ENCODE results near the gene CDKN2C.
A peak's percentile ranks its signal among the peaks of the same experiment; 100 is the strongest.

Gene CDKN2C

DNA sequence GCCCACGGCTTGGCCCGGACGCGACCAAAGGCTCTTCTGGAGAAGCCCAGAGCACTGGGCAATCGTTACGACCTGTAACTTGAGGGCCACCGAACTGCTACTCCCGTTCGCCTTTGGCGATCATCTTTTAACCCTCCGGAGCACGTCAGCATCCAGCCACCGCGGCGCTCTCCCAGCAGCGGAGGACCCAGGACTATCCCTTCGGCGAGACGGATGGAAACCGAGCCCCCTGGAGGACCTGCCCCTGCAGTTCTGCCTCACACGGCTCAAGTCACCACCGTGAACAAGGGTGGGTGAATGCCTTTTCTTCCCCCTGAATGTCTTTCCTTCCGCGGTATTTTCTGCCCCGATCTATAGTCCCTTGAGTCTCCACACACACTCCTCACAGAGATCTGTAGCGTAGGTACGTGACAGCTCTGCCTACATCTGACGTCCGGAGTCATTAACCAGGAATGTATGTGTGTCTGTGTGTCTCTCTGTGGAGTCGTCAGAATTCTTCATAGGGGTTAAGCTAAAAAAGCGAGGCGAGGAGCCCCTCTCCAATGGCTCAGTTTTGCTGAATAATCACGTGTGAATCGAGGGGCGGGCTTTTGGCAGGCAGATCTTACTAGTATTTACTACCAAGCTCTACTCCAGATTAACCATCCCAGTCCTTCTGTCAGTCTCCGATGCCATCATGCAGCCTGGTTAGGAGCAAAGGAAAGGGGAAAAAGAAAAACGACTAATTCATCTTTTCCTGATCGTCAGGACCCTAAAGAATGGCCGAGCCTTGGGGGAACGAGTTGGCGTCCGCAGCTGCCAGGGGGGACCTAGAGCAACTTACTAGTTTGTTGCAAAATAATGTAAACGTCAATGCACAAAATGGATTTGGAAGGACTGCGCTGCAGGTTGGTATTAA lies at the start of gene CDKN2C:
CDKN2C (plus strand) TSS at position 635 of the 898 bp plus-strand sequence; CDS start at position 759, 124 bp downstream.
- Histone ChIP-seq H3K36me3 (ENCODE audit: control insufficient read depth in 2 of 2, insufficient read depth in 1 of 2, low read length in 2 of 2) (peaks cover 0 to 2% of the 10 kb centered on the region in 2 experiments; a peak in 1 of 3 replicates), H3K4me3 (ENCODE audit: low read depth, low read length) (peak within 1 kb of the TSS; percentile 91)
- POLR2A ChIA-PET, result interaction anchor here (0.8 to 4.6 kb wide), 17 partner anchors 10 to 759 kb away, joined by 3 to 157 read pairs (median 4); partner anchors contain the start of genes FAF1 and TTC39A
- peak; percentile 78 for TF ChIP-seq ZNF600 (tag by site-specific recombination; IDR thresholded peaks at IDR 0.05)
- no peak; the same call in none of the 2 replicates for TF ChIP-seq ZSCAN30 (tag by site-specific recombination; IDR thresholded peaks at IDR 0.05)
- TF ChIP-seq, protein P1, sequence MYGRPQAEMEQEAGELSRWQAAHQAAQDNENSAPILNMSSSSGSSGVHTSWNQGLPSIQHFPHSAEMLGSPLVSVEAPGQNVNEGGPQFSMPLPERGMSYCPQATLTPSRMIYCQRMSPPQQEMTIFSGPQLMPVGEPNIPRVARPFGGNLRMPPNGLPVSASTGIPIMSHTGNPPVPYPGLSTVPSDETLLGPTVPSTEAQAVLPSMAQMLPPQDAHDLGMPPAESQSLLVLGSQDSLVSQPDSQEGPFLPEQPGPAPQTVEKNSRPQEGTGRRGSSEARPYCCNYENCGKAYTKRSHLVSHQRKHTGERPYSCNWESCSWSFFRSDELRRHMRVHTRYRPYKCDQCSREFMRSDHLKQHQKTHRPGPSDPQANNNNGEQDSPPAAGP (tag by site-specific recombination; IDR thresholded peaks at IDR 0.05), result peak; percentile 59; the same call in 1 of the 2 replicates
- TF ChIP-seq, protein P2, sequence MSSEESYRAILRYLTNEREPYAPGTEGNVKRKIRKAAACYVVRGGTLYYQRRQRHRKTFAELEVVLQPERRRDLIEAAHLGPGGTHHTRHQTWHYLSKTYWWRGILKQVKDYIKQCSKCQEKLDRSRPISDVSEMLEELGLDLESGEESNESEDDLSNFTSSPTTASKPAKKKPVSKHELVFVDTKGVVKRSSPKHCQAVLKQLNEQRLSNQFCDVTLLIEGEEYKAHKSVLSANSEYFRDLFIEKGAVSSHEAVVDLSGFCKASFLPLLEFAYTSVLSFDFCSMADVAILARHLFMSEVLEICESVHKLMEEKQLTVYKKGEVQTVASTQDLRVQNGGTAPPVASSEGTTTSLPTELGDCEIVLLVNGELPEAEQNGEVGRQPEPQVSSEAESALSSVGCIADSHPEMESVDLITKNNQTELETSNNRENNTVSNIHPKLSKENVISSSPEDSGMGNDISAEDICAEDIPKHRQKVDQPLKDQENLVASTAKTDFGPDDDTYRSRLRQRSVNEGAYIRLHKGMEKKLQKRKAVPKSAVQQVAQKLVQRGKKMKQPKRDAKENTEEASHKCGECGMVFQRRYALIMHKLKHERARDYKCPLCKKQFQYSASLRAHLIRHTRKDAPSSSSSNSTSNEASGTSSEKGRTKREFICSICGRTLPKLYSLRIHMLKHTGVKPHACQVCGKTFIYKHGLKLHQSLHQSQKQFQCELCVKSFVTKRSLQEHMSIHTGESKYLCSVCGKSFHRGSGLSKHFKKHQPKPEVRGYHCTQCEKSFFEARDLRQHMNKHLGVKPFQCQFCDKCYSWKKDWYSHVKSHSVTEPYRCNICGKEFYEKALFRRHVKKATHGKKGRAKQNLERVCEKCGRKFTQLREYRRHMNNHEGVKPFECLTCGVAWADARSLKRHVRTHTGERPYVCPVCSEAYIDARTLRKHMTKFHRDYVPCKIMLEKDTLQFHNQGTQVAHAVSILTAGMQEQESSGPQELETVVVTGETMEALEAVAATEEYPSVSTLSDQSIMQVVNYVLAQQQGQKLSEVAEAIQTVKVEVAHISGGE (tag by site-specific recombination; conservative IDR thresholded peaks at IDR 0.05; ENCODE audit: low read depth), result peak; percentile 43; the same call in 1 of the 2 replicates
- TF ChIP-seq, protein P3, sequence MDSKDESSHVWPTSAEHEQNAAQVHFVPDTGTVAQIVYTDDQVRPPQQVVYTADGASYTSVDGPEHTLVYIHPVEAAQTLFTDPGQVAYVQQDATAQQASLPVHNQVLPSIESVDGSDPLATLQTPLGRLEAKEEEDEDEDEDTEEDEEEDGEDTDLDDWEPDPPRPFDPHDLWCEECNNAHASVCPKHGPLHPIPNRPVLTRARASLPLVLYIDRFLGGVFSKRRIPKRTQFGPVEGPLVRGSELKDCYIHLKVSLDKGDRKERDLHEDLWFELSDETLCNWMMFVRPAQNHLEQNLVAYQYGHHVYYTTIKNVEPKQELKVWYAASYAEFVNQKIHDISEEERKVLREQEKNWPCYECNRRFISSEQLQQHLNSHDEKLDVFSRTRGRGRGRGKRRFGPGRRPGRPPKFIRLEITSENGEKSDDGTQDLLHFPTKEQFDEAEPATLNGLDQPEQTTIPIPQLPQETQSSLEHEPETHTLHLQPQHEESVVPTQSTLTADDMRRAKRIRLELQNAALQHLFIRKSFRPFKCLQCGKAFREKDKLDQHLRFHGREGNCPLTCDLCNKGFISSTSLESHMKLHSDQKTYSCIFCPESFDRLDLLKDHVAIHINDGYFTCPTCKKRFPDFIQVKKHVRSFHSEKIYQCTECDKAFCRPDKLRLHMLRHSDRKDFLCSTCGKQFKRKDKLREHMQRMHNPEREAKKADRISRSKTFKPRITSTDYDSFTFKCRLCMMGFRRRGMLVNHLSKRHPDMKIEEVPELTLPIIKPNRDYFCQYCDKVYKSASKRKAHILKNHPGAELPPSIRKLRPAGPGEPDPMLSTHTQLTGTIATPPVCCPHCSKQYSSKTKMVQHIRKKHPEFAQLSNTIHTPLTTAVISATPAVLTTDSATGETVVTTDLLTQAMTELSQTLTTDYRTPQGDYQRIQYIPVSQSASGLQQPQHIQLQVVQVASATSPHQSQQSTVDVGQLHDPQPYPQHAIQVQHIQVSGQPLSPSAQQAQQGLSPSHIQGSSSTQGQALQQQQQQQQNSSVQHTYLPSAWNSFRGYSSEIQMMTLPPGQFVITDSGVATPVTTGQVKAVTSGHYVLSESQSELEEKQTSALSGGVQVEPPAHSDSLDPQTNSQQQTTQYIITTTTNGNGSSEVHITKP (tag by site-specific recombination; IDR thresholded peaks at IDR 0.05), result peak; percentile 87
- TF ChIP-seq, protein P4, sequence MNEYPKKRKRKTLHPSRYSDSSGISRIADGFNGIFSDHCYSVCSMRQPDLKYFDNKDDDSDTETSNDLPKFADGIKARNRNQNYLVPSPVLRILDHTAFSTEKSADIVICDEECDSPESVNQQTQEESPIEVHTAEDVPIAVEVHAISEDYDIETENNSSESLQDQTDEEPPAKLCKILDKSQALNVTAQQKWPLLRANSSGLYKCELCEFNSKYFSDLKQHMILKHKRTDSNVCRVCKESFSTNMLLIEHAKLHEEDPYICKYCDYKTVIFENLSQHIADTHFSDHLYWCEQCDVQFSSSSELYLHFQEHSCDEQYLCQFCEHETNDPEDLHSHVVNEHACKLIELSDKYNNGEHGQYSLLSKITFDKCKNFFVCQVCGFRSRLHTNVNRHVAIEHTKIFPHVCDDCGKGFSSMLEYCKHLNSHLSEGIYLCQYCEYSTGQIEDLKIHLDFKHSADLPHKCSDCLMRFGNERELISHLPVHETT (tag by site-specific recombination; IDR thresholded peaks at IDR 0.05), result peak; percentile 39; the same call in 1 of the 2 replicates
- TF ChIP-seq, protein P5, sequence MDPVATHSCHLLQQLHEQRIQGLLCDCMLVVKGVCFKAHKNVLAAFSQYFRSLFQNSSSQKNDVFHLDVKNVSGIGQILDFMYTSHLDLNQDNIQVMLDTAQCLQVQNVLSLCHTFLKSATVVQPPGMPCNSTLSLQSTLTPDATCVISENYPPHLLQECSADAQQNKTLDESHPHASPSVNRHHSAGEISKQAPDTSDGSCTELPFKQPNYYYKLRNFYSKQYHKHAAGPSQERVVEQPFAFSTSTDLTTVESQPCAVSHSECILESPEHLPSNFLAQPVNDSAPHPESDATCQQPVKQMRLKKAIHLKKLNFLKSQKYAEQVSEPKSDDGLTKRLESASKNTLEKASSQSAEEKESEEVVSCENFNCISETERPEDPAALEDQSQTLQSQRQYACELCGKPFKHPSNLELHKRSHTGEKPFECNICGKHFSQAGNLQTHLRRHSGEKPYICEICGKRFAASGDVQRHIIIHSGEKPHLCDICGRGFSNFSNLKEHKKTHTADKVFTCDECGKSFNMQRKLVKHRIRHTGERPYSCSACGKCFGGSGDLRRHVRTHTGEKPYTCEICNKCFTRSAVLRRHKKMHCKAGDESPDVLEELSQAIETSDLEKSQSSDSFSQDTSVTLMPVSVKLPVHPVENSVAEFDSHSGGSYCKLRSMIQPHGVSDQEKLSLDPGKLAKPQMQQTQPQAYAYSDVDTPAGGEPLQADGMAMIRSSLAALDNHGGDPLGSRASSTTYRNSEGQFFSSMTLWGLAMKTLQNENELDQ (tag by site-specific recombination; IDR thresholded peaks at IDR 0.05; ENCODE audit: low read depth), result no peak
- TF ChIP-seq ZFP69B (tag by site-specific recombination; IDR thresholded peaks at IDR 0.05), result peak; percentile 79; the same call in 1 of the 2 replicates
- TF ChIP-seq, protein P6, sequence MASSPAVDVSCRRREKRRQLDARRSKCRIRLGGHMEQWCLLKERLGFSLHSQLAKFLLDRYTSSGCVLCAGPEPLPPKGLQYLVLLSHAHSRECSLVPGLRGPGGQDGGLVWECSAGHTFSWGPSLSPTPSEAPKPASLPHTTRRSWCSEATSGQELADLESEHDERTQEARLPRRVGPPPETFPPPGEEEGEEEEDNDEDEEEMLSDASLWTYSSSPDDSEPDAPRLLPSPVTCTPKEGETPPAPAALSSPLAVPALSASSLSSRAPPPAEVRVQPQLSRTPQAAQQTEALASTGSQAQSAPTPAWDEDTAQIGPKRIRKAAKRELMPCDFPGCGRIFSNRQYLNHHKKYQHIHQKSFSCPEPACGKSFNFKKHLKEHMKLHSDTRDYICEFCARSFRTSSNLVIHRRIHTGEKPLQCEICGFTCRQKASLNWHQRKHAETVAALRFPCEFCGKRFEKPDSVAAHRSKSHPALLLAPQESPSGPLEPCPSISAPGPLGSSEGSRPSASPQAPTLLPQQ (tag by site-specific recombination; IDR thresholded peaks at IDR 0.05), result 0 out of 2 replicates have a peak, but pooled peaks have one; percentile 68
- TF ChIP-seq ZSCAN23 (tag by site-specific recombination; IDR thresholded peaks at IDR 0.05), result peak; percentile 15; the same call in 1 of the 2 replicates
- peak; percentile 63; the same call in 1 of the 2 replicates for TF ChIP-seq ZFP37 (tag by site-specific recombination; IDR thresholded peaks at IDR 0.05)
- TF ChIP-seq ZNF391 (tag by site-specific recombination; IDR thresholded peaks at IDR 0.05; ENCODE audit: borderline replicate concordance, low read depth), result 0 out of 2 replicates have a peak, but pooled peaks have one; percentile 43
- TF ChIP-seq, protein P7, sequence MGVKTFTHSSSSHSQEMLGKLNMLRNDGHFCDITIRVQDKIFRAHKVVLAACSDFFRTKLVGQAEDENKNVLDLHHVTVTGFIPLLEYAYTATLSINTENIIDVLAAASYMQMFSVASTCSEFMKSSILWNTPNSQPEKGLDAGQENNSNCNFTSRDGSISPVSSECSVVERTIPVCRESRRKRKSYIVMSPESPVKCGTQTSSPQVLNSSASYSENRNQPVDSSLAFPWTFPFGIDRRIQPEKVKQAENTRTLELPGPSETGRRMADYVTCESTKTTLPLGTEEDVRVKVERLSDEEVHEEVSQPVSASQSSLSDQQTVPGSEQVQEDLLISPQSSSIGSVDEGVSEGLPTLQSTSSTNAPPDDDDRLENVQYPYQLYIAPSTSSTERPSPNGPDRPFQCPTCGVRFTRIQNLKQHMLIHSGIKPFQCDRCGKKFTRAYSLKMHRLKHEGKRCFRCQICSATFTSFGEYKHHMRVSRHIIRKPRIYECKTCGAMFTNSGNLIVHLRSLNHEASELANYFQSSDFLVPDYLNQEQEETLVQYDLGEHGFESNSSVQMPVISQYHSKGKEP (tag by site-specific recombination; IDR thresholded peaks at IDR 0.05), result no peak
- TF ChIP-seq FEZF1 (tag by site-specific recombination; IDR thresholded peaks at IDR 0.05), result peak; percentile 42
- TF ChIP-seq ZNF623 (tag by site-specific recombination; IDR thresholded peaks at IDR 0.05), result 0 out of 2 replicates have a peak, but pooled peaks have one; percentile 13
- TF ChIP-seq, protein P8, sequence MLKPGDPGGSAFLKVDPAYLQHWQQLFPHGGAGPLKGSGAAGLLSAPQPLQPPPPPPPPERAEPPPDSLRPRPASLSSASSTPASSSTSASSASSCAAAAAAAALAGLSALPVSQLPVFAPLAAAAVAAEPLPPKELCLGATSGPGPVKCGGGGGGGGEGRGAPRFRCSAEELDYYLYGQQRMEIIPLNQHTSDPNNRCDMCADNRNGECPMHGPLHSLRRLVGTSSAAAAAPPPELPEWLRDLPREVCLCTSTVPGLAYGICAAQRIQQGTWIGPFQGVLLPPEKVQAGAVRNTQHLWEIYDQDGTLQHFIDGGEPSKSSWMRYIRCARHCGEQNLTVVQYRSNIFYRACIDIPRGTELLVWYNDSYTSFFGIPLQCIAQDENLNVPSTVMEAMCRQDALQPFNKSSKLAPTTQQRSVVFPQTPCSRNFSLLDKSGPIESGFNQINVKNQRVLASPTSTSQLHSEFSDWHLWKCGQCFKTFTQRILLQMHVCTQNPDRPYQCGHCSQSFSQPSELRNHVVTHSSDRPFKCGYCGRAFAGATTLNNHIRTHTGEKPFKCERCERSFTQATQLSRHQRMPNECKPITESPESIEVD (tag by site-specific recombination; IDR thresholded peaks at IDR 0.05), result peak; percentile 78

More for the DNA sequence above, at the start of gene CDKN2C:
- CTCF ChIA-PET, result interaction anchor here (0.7 to 2.3 kb wide), 9 partner anchors 9 to 345 kb away, joined by 3 to 12 read pairs (median 4); partner anchors contain the start of gene FAF1
- Histone ChIP-seq H3K9me3 (ENCODE audit: control insufficient read depth, insufficient read depth, low read depth, low read length) (no peaks in the 10 kb centered on the region), H3K4me1 (ENCODE audit: control insufficient read depth, insufficient read depth, low read length) (peaks cover 5% of the 10 kb centered on the region; the same call in 1 of the 2 replicates), H3K27ac (ENCODE audit: extremely low read depth, low read depth, low read length) (peak within 1 kb of the TSS; percentile 99)

Data from HEK293 (cell line).